VCaP (cell line): ENCODE measurements around the gene CHST15.

Experiments
- H3K27ac ChIP-seq: fragments of 450-650 bp; 2 replicates; pipeline ENCODE4 v1.5.1; 2017
- TF ChIP-seq, protein P1 (sequence below): fragments of 450-650 bp; conservative IDR thresholded peaks from 2 replicates; pipeline ENCODE4 v1.5.1; 2017; ENCODE audit warnings: mild to moderate bottlenecking, moderate library complexity

CHST15 gene

GRCh38 chr10:124077208-124077993, 16.0 kb downstream of the CHST15 start:
- H3K27ac ChIP-seq = no peak overlapping the region
- TF ChIP-seq, protein P1, sequence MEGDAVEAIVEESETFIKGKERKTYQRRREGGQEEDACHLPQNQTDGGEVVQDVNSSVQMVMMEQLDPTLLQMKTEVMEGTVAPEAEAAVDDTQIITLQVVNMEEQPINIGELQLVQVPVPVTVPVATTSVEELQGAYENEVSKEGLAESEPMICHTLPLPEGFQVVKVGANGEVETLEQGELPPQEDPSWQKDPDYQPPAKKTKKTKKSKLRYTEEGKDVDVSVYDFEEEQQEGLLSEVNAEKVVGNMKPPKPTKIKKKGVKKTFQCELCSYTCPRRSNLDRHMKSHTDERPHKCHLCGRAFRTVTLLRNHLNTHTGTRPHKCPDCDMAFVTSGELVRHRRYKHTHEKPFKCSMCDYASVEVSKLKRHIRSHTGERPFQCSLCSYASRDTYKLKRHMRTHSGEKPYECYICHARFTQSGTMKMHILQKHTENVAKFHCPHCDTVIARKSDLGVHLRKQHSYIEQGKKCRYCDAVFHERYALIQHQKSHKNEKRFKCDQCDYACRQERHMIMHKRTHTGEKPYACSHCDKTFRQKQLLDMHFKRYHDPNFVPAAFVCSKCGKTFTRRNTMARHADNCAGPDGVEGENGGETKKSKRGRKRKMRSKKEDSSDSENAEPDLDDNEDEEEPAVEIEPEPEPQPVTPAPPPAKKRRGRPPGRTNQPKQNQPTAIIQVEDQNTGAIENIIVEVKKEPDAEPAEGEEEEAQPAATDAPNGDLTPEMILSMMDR = no peak

GRCh38 chr10:124076148-124076733, 17.2 kb downstream of the CHST15 start:
- no peak overlapping the region for H3K27ac ChIP-seq
- TF ChIP-seq, protein P1 = no peak

DNA sequence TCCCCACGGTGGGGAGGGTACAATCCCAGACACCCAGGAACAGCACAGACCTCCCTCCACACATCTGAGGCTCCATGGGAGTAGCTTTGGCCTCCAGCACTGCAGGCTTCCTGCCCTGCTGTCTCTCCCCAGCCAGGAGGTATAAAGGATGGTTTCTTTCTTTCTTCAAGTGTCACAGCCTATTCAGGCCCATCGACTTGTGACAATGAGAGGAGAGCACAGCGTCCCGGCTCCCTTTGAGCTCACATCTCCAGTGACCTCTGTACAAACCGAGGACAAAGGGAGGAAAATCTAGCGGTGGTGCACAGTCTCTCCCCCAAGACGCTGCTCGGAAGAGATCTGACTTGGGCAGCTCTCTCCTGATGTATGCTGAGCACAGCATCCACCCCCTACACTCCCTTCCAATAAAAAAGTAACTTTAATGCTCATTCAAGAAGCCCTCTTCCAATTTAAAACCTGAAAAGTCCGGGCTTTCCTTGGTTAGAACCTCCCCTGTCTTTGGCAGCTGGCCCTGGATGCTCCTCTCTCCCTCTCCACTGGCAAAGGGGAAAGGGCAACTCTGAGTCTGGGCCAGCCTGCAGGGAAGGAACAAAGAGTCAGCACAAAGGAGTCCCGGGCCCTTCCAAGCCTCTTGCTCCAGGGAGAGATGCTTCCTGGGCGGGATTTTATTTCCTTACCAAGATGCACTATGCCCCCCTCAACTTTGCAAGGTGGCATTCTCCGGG, 18.0 kb downstream of the CHST15 start:
- TF ChIP-seq, protein P1 = no peak
- no peak overlapping the region for H3K27ac ChIP-seq

DNA sequence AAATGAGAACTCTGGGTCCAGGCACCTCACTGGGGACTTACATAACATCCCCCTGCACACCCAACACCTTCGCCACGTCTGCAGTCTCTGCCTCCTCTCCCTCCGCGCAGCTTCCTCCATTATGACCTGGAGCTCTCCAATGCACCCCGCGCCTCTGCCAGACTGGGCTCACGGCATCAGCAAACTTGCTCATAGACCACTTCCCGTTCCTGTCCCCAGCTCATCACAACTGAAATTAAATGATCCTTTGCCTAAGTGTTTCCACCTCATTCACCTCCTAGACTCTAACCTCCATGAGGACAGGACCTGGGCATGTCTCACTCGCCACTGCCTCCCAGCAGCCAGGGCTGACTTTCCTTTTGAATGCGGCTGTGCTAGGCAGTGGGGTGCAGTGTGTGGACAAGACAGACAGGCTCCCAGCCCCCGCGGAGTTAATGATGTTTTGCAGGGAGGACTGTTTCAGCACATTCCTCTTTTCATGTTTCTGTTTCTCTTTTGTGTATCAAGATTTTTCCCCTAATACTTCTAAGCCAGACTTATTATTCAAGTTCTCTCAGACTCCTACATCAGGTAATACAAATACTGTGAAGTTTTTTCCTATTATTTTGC, 18.8 kb downstream of the CHST15 start:
- TF ChIP-seq, protein P1 = no peak
- no peak overlapping the region for H3K27ac ChIP-seq

- TF ChIP-seq, protein P1 = no peak
- H3K27ac ChIP-seq = no peak overlapping the region
Observed at GRCh38 chr10:124073978-124074377, 19.4 kb downstream of the CHST15 start.

DNA sequence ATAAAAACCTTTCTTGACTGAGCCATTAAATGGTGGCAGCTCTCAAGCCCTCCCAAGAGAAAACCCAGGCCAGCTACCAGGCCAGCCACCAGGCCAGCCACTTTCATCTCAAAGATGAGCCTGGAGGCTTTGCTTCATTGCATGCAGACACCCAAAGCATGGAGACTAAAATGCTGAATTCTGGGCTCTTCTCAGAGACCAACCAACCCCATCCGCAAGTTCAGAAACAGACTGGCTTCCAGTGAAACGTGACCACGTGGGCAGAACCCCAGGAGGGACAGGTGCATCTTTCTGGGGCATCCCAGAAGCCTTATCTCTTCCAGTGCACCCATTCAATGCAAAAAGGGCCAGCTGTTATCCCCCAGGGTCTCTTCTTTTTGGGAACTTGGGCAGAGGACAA, 20.9 kb downstream of the CHST15 start:
- H3K27ac ChIP-seq = no peak overlapping the region
- TF ChIP-seq, protein P1 = no peak

DNA sequence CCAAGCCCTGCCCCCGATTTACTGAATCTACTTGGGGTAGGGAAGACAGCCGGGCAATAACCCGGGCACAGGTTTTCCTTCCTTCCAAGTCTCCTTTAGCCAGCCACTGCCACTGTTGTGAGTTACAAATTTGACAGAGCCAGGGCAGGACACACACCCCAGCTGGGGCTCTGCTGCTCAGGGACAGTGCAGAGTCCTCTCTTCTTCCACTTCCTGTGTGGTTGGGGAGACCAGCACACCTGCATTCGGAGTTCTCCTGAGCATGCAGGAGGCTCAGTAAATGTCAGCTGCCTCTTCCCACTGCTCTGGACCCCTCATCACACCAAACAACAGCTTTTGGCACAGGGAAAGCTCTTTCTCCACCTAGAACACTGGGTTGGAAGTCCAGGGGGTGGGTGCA, 21.3 kb downstream of the CHST15 start:
- TF ChIP-seq, protein P1 = no peak
- no peak overlapping the region for H3K27ac ChIP-seq
